Measurements from ENCODE around the gene RAVER1.
"Not testable (repeated sequence)": the region's sequence is repeated elsewhere in the genome, so short reads cannot be mapped to it uniquely, and the experiment has no call there.

- not testable (repeated sequence) for TF ChIP-seq CTCF, POLR2A, POLR2AphosphoS5, EP300 (IDR thresholded peaks at IDR 0.05)
Observed at GRCh38 chr19:10336725-10337124, 3.4 kb upstream of the RAVER1 start.

Data from gastroesophageal sphincter (tissue), 3 donors.